Uterus (tissue), 2 donors: Measurements from ENCODE around the gene PLEKHA7.

Source experiments
- CTCF ChIP-seq, 4 experiments: fragments of 200-600 bp in 2 of 4; fragments of 450-650 bp in 2 of 4; sonication (generic) in 2 of 4; IDR thresholded peaks; one replicate each; pipeline ENCODE4 v1.5.1; 2016 to 2019; ENCODE audit warnings: antibody characterized with exemption in 4 of 4, mild to moderate bottlenecking in 2 of 4, moderate library complexity in 1 of 4
- POLR2A ChIP-seq, 2 donors: fragments of 450-650 bp; IDR thresholded peaks; one replicate each; pipeline ENCODE4 v1.6.1; 2016; ENCODE audit warnings: antibody characterized with exemption in 2 of 2, mild to moderate bottlenecking in 1 of 2, moderate library complexity in 1 of 2

- TF ChIP-seq CTCF (IDR thresholded peaks at IDR 0.05) (no peak), POLR2A (IDR thresholded peaks at IDR 0.05) (no peak)
Measured at GRCh38 chr11:16763746-16764145, 250.5 kb downstream of the PLEKHA7 start.
